GM18861 (cell line): Measurements from ENCODE around the gene HPGDS.
A peak's percentile ranks its signal among the peaks of the same experiment; 100 is the strongest.
"Not testable (repeated sequence)": the region's sequence is repeated elsewhere in the genome, so short reads cannot be mapped to it uniquely, and the experiment has no call there.

Experiments used
- ATAC-seq: cut with Tn5 transposase; IDR thresholded peaks from one replicate; pipeline ENCODE4 v1.9.1; 2021; ENCODE audit not compliant: unreplicated experiment

HPGDS gene

DNA sequence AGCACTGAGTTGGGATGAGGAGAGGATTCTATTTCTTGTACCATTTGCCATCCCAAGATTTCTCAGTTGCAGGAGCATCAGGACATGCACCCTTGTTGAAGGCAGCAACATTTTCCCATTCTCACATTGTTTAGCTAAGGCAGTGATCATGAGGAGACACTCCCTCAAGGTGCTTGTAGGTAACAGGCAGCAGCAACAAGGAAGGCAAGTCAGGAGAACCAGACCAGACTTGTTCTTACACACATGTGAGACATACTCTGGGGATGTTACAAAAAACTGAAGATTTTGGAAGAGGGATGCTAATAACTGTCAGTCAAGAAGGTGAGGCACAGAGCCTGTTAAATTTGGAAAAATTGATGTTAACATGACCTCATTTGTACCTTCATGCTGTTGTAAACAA, 15.5 kb upstream of the HPGDS start:
- no peak for ATAC-seq

- ATAC-seq = no peak
These were observed 15.0 kb upstream of the HPGDS start for GRCh38 chr4:94357624-94358023.

GRCh38 chr4:94356444-94356843, 13.8 kb upstream of the HPGDS start:
- ATAC-seq = no peak

DNA sequence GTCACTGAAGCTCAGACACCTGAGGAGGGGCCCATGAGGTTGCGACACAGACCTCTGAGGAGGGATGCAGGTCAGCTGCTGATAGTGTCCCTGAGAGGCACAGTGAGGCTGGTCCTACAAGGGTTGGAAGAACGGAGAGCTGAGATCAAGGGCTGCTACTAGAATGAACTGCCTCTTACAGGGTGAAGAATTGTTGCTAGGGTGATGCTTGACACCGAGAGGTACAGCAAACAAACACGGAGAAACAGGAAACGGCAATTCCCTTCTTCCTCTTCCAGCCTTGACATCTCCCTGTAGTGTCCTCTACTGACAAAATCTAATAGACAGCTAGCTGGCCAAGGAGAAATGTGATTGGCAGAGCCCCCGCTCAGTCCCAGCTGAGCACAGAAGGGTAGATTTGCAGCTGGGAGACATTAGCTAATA, 11.8 kb upstream of the HPGDS start:
- no peak for ATAC-seq

GRCh38 chr4:94352996-94353395, 10.4 kb upstream of the HPGDS start:
- no peak for ATAC-seq

GRCh38 chr4:94352163-94352562, 9.5 kb upstream of the HPGDS start:
- ATAC-seq = no peak

- ATAC-seq = no peak
These were observed 8.7 kb upstream of the HPGDS start for GRCh38 chr4:94351319-94351718.

GRCh38 chr4:94350095-94350494, 7.5 kb upstream of the HPGDS start:
- ATAC-seq = no peak

GRCh38 chr4:94349193-94349592, 6.6 kb upstream of the HPGDS start:
- no peak for ATAC-seq

- no peak for ATAC-seq
These were observed 6.0 kb upstream of the HPGDS start for GRCh38 chr4:94348666-94349065.

DNA sequence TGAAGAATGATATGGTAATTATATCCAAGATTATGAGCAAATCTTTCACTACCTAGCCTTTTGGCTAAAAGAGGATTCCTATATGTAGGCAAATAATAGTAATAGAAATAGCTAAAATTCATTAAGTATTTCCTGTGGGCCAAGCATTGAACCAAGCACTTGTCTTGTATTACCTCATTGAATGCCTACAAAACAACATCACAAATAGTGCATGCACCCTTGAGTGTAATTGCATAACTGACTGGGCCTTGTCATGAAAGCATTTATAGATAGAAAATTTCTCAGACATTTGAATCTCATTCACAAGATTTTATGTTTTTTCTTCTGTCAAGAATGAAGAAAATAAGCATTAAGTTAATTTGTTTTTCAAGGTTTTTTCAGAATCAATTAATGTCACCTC, 3.9 kb upstream of the HPGDS start:
- no peak for ATAC-seq

- no peak for ATAC-seq
These were observed 3.3 kb upstream of the HPGDS start for GRCh38 chr4:94345969-94346368.

- no peak for ATAC-seq
These were observed 2.6 kb upstream of the HPGDS start for GRCh38 chr4:94345266-94345665.

- ATAC-seq = no peak
These were observed 1.8 kb upstream of the HPGDS start for GRCh38 chr4:94344457-94344856.

GRCh38 chr4:94341481-94342370, 910 bp downstream of the HPGDS start:
- ATAC-seq = no peak

GRCh38 chr4:94339779-94340178, 2.9 kb downstream of the HPGDS start:
- no peak for ATAC-seq

GRCh38 chr4:94338681-94339351, 3.8 kb downstream of the HPGDS start:
- ATAC-seq = peak; percentile 66

- not testable (repeated sequence) for ATAC-seq
These were observed 5.8 kb downstream of the HPGDS start for GRCh38 chr4:94336791-94337190.

GRCh38 chr4:94336303-94336702, 6.3 kb downstream of the HPGDS start:
- no peak for ATAC-seq

DNA sequence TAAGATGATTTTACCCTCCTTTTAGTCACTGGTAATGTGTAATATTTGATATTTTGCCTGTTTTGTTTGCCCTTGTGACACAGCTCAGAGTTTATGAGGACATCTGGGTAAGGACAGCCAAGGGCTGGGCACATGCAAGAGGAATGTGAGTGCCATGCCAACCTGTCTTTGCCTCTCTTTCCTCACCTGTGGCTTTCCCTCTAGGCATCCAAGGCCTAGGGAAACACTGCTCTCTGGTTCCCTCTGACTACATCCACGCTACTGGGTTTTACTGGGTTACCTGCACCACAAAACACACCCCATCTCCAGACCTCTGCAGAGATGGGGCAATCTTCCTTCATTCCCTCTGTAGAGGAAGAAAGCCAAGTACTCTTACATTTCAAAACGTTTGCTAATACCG, 7.7 kb downstream of the HPGDS start:
- no peak for ATAC-seq

- no peak for ATAC-seq
These were observed 8.2 kb downstream of the HPGDS start for GRCh38 chr4:94334476-94334875.

GRCh38 chr4:94333866-94334265, 8.8 kb downstream of the HPGDS start:
- no peak for ATAC-seq
